NOMO-1 treated with DMSO at 0.1 percent for 48 hours (cell line): ENCODE data around the gene DTWD2.
A peak's percentile ranks its signal among the peaks of the same experiment; 100 is the strongest.

Experiments
- DNase-seq: peaks from one replicate; lab custom pipeline; 2025; ENCODE audit not compliant: unreplicated experiment; lab: John Stamatoyannopoulos, UW

Gene DTWD2

DNA sequence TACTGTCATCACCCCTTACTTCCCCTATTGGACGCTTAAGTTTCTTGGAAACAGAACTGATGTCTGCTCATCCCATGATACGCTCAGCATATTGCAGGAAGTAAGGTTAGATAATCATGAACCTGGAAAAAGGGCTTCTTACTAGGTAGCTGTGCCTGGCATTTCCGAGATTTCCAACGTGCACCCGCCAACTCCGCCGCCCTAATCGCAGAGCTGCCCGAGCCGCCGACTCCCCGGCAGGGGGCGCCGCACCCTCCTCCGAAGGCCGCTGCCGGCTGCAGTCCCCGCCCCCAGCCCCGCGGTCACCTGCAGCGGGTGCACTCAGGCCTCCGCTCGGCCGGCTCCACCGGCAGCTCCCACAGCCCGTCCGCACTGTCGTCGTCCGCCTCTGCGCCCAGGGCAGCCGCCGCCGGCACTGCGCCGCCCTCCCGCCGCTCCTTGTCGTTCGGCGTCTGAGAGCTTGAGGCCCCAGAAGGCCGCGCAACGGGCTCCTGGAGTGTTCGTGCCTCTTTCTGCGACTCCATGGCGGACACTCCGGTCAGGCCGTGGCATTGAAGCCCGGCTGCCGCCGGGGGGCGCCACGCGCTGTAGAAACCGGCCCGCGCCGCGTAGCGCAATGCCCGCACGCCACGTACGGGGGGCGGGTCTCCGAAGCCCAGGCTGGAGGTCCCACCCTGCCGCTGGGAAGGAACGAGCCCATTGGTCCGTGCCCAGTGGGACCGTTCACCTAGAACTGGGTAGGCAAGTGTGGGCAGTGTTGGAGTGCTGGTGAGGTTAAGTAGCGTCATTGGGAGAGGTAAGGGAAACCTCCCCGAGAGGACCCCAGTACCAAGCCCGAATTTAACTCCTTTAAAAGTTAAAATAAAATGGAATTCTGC is at the start of gene DTWD2:
TSS of gene DTWD2 (minus strand) at position 560 of the 878 bp plus-strand sequence. CDS start at position 524, 36 bp downstream.
- peak; percentile 86 for DNase-seq

- no peak for DNase-seq
Measured at GRCh38 chr5:119037496-119038215, 49.3 kb upstream of the DTWD2 start.

DNA sequence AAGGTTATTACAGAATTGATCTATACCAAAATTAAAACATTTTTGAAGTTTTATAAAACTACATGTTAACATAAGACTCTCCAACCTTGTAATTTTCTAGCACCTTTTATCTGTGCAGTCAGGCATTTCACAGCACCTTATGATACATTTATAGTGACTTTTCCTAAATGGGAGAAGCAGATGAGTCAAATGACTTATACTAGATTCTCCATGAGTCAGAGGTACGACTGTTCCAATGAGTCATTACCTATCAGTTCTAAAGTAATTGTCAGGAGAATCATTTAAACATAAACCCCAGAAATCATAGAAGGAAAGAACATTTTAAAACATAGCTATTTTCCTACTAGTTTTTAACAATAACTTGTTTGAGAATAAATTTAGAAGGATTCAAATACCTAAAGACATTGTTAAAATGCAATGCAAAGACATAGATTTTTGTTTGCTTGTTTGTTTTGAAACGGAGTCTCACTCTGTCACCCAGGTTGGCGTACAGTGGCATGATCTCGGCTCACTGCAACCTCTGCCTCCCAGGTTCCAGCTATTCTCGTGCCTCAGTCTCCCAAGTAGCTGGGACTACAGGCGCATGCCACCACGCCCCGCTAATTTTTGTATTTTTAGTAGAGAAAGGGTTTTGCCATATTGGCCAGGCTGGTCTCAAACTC is 47.9 kb upstream of the DTWD2 start:
- no peak for DNase-seq

GRCh38 chr5:119033135-119033534 is 44.8 kb upstream of the DTWD2 start:
- DNase-seq, result no peak

DNA sequence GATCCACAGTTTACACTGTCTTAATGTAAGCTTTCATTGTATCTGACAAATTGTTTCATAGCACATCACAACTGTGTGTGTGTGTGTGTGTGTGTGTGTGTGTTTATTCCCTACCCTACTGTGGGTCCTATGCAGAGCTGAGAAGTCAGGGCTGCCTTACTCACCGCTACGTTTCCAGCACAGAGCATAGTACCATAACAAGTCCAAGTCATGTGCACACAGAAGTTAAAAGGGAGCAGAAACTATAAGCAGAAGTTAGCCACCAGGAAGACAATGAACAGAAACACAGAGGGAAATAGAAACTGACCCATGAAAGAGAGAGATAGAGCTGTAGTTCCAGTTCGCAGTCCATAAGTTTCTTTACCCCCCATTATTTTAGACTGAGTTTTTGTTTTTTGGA is 44.3 kb upstream of the DTWD2 start:
- peak; percentile 67 for DNase-seq

GRCh38 chr5:119031905-119032304 is 43.6 kb upstream of the DTWD2 start:
- DNase-seq, result no peak

DNA sequence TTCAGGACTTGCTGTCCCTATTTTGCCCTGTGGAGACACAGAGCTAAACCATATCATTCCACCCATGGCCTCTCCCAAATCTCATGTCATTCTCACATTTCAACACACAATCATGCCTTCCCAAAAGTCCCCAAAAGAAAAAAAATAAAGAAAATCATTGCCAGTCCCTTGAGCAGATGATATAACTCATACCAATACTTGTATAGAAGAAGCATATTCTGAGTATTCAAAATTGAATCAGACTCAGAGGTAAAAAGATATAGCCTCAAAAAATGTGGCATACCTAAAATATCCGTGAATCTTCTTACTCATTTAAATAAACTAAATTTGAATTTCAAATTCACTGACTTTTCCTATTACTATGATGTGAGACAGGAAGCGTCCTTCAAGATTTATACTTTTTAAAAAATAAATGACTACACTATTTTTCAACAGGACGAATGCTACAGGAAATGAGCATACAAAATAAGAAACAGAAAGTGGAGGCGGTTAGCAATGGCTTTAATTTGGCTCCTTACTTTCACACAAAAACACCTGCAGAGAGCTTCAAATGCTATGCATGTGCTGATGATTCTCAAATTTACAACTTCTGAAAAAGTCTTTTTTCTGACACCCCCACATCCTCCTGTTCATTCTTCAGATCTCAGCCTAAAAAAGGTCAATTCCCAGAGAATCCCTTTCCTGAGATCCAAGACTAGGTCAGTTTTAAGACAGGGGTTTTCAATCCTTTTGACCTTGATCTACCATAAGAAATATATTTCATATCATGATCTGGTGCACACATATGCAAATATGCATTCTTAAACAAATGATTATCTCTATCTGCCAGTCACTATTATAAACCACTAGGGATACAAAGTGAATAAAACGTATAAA is 42.9 kb upstream of the DTWD2 start:
- no peak for DNase-seq

- no peak for DNase-seq
Measured at GRCh38 chr5:119028575-119028974, 40.2 kb upstream of the DTWD2 start.

DNA sequence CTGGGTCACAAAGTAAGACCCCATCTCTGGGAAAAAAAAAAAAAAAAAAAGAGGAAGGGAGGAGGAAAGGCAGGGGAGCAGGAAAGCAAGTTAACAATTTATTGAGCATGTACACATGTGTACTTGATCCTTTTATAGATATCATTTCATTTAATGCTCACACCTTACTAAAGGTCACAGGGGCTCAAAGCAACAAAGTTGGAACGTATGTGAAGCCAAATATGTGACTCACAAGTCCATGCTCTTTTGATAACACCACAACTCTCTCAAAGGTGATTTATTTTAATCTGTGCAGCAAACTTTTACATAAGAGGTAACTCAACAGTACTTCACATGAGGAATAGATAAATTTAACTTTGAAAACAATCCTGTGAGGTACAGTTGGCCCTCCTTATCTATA is 34.4 kb upstream of the DTWD2 start:
- DNase-seq, result no peak

DNA sequence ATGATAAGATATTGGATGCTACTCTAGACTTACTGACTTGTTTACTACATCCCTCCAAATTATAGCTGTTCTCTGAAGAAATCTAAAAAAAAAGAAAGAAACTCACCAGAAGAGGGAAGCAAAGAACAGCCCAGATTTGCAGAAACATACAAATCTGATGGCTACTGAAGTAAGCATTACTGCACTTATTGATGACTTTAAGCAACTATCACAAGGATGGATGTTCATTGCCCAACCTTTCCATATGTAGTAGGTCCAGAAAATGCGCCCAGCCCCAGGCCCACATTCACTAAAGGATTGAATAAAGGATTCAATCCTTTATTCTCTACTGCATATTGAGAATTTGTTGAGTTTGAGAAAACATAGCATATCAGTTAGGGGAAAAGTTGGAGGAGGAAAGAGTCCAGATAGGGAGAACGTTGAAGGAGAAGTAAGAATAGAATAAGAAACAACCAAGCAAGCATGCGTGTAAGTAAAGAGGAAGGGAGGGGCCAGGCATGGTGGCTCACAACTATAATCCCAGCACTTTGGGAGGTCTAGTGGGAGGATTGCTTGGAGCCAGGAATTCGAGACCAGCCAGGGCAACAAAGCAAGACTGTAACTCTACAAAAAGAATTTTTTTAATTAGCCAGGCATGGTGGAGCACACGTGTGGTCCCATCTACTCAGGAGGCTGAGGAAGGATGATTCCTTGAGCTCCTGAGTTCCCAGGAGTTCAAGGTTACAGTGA is 33.8 kb upstream of the DTWD2 start:
- DNase-seq, result peak; percentile 71

- DNase-seq, result no peak
Measured at GRCh38 chr5:119021149-119021732, 32.9 kb upstream of the DTWD2 start.

DNA sequence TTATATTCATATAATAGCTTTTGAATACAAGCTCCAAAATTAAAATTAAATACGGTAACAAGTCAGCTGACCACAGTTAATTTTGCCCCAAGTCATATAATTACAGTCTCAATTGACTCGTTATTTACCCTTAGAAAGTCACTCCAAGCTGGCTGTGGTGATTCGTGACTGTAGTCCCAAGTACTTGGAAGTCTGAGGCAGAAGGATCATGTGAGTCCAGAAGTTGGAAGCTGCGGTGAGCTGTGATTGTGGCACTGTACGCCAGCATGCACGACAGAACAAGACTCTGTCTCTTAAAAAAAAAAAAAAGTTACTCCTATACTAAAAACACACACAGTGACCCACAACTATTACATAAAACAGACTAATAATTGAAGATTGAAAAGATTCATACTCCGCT is 31.6 kb upstream of the DTWD2 start:
- no peak for DNase-seq

DNA sequence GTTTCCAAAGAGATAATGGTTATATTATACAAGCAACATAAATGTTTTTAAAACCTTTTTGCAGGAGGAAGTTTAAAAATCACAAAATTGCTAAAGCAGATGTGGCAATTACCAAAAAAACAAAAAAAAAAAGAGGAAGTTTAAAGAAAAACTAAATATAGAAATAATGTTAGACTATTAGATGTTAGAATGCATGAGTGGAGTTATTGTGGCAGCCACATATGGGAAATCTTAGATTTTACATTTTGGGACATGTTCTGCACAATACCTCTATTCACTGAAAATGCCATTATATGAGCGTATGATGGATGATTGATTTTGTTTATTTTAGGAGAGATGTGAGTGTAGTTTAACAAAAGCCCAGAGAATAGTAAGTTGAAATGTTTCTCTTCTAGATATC is 31.2 kb upstream of the DTWD2 start:
- DNase-seq, result peak; percentile 86

DNA sequence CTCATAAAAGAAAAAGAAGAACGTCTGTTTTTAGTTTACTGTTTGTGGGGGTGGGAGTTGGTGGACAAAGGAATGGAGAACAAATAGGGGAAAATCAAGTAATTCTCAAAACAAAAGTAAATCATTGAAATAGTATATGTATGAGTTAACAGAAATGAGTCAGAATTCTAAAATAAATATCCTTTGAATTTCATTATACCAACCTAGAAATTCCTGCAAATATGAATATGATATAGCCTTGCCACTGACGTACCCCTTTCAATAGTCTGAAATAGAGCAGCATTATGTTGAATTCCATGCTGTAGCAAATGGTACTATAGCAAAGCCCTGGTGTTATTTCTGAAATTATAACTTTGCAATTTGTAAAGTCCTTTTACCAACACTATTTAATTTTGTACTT is 29.6 kb upstream of the DTWD2 start:
- DNase-seq, result no peak

- DNase-seq, result peak; percentile 88
Measured at GRCh38 chr5:119016125-119016774, 27.9 kb upstream of the DTWD2 start.

DNA sequence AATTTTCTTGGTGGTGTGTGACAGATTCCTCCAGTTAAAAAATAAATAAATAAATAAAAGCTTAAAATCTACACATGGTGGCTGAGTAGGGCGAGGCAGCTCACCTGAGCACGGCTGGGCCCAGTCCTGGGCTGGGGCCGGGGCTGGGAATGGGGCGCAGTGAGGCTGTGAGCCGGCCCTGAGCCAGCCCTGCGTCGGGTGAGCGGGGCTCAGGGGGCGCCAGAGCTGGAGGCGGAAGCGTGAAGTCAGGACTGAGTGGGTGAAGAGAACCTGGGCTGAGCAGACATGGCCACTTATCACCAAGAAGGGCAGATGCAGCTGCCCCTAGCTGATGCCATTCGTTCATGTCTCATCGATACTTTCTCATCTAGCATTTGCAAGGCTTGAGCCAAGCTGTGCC is 22.8 kb upstream of the DTWD2 start:
- DNase-seq, result no peak

DNA sequence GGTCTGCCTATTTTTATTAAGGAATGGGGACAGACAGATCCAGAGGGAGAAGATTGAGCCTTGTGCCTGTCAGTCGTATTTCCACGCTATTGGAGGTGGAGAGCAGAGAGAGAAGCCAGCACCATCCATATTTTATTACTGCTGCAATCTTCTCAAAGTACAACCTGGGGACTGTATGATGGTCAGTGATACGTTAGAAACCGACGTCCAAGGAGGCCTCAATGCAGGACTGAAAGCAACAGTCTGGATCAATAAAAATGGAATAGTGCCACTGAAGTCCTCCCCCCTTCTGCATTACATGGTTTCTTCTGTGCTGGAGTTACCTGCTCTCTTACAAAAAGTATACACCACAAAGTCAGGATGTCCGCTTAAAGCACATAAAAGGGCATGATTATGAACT is 21.9 kb upstream of the DTWD2 start:
- DNase-seq, result no peak

DNA sequence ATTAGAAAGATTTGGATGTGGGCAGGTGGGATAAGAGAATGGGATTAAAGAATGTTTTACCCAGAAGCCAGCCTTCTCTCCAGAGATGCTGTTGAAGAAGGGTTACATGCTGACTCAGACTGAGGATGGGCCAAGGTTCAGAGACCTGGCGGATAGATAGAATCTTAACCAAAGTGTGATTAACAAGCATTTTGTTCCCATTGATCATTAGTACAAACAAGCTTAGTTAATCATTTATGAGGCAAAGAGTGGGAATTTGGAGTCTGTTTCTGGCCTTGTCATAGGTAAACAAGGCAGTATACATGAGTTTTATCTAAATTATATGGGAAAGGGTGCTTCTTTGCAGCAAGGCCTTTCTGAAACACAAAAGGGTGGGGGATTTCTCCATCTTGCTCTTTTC is 20.8 kb upstream of the DTWD2 start:
- no peak for DNase-seq

DNA sequence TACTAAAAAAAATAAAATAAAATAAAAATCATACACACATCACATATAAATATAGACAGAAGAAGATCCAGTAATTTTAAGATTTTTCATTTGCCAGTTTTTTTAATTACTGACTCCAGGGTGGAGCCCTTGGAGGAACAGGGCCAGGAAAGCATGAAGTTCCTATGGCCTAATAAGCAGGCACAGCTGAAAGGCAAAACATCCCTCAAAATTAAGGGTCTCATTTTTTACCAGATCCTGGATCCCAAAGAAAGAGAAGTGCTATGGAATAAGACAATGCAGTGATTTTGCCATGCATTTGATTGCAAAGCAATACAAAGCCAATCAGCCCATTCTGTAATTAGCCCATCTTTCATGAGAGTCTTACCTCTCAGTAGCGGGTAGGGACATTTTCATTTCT is 11.3 kb upstream of the DTWD2 start:
- DNase-seq, result no peak
